ENCODE results near the gene RBPJ.

GRCh38 chr4:26298198-26298947 is 22.4 kb upstream of the RBPJ start:
- TF ChIP-seq CTCF (IDR thresholded peaks at IDR 0.05; ENCODE audit: poor library complexity): no peak
- no peak for TF ChIP-seq EZH2 (IDR thresholded peaks at IDR 0.05; ENCODE audit: borderline replicate concordance)
- TF ChIP-seq EZH2phosphoT487 (IDR thresholded peaks at IDR 0.05; ENCODE audit: low read depth, severe bottlenecking, unreplicated experiment): no peak
